ENCODE data around the gene KDR.

KDR gene

DNA sequence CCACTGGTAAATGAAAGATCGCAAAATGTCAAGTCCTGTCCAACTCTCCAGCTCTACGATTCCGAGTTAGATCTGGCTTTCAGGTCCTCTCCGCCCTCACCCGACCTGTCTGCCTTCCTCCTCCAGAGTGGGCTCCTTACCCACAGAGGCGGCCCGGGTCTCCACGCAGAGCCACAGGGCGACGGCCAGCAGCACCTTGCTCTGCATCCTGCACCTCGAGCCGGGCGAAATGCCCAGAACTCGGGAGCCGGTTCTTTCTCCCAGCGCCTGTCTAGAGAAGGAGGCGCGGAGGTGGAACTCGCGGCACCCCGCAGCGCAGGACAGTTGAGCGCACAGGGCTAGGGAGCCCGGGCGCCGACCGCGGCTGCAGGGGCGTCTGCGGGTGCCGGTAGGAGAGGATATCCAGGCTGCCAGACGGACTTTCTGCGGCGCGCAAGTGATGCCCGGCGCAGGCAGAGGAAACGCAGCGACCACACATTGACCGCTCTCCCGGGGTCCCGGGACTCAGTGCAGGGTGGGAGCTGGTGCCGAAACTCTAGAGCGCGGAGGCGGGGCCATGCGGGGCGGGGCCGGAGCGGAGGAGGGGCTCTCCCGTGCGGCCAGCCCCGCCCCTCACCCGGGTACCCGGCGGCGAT is at the start of gene KDR:
Gene KDR (minus strand): TSS at position 509 of the 635 bp plus-strand sequence. CDS start 302 bp downstream, at position 207.
- no peak for DNase-seq

- no peak for DNase-seq
Measured at GRCh38 chr4:55173580-55173979, 48.2 kb upstream of the KDR start.

GRCh38 chr4:55172694-55173287 is 47.4 kb upstream of the KDR start:
- no peak for DNase-seq

- DNase-seq, result no peak
Measured at GRCh38 chr4:55170462-55170861, 45.1 kb upstream of the KDR start.

DNA sequence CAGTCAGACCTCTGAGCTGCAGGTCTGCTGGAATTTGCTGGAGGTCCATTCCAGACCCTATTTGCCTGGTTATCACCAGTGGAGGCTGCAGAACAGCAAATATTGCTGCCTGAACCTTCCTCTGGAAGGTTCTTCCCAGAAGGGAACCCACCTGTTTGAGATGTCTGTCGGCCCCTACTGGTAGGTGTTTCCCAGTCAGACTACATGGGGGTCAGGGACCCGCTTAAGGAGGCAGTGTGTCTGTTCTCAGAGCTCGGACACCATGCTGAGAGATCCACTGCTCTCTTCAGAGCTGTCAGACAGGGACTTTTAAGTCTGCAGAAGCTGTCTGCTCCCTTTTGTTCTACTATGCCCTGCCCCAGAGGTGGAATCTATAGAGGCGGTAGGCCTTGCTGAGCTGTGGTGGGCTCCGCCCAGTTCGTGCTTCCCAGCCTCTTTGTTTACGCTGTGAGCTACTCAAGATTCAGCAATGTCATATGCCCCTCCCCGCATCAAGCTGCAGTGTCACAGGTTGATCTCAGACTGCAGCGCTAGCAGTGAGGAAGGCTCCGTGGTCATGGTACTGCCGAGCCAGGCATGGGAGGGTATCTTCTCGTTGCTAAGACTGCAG is 44.1 kb upstream of the KDR start:
- no peak for DNase-seq

- no peak for DNase-seq
Measured at GRCh38 chr4:55162396-55162795, 37.0 kb upstream of the KDR start.

GRCh38 chr4:55161739-55162138 is 36.3 kb upstream of the KDR start:
- DNase-seq, result no peak

- no peak for DNase-seq
Measured at GRCh38 chr4:55159851-55160250, 34.5 kb upstream of the KDR start.

DNA sequence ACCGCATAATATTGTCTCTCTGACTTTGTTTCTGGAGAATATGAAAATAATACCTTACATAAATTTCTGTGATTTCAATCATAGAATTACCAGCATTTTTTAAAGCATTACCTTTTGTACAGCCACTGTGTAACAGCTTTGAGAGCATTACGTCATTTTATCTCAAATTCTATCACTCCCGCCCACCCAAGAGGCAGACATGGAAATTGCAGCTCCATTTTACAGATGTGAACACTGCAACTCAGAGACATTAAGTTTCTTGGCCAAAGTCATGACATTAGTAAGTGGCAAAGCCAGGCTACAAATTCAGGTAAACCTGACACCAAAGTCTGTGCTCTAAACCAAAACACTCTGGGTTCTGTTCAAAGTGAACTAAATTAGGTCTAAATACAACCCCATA is 33.6 kb upstream of the KDR start:
- no peak for DNase-seq

GRCh38 chr4:55157559-55158277 is 32.3 kb upstream of the KDR start:
- no peak for DNase-seq

DNA sequence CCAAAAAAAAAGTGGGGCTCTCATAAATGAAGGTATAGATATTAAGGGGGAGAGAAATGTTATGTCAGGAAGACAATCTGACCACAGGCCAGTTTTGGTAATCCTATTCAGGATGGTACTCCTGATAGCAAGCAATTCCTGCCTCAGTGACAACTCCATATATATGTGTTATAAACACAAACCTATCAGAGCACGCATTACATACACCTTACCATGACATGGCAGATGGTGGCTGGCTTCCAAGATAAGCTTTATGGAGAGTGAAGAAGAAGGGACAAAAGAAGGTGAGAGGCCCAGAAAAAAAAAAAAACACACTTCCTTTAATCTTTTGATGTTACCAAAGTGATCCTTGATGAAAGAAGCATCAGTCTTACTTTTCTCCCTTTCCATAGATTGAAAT is 29.5 kb upstream of the KDR start:
- no peak for DNase-seq

GRCh38 chr4:55154290-55154880 is 29.0 kb upstream of the KDR start:
- no peak for DNase-seq

DNA sequence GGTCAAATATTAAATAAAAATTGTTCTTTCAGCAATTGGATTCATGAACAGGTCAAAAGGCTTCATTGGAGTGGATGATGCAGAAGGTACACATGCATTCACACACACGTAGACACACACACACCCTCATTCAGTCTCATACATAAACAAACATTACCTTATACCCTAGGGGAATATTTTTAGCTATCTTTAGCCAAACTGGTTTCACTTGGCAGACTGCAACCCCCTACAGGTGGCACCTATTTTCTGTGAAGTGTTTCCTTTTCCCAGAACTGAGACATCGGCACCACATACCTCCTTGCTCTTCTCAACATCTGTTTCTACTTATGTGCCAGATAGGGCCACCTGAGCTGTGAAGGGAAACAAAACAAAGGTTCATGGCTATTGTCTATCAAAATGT is 18.5 kb upstream of the KDR start:
- DNase-seq, result peak; percentile 15

DNA sequence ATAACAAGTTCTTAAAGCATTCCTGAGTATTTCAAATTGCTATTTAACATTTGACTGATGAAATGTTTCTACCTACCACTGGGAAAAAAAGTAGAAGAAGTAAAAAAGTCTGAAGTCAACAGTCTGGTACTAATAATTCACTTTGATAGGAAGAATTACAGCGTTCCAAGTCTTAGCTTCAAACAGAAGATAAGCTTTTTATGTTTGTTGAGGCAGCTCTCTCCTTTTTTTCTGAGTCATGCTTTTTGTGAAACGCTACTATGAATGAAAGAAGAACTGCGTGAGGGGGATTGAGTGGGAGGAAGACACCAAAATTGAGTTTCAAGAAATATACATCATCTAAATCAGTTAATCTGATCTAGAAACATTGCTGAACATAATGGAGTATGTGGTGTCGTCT is 13.0 kb upstream of the KDR start:
- DNase-seq, result no peak

DNA sequence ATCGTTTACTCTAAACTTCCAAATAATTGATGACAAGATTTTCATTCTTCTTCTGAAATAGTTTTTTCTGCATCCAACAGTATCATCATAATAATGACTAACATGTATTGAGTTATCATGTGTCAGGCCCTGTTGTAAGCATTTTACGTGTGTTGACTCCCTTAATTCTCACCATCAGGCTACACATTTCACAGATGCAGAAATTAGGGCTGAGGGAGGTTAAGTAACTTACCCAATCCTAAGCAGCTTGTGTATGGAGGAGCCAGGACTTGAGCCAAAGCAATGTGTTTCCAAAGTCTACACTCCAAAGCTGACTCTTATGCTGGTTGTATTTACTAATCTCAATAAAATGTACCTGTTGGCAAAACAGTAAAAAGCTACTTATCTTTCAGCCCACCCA is 11.2 kb upstream of the KDR start:
- no peak for DNase-seq

- DNase-seq, result no peak
Measured at GRCh38 chr4:55133951-55134350, 8.6 kb upstream of the KDR start.

DNA sequence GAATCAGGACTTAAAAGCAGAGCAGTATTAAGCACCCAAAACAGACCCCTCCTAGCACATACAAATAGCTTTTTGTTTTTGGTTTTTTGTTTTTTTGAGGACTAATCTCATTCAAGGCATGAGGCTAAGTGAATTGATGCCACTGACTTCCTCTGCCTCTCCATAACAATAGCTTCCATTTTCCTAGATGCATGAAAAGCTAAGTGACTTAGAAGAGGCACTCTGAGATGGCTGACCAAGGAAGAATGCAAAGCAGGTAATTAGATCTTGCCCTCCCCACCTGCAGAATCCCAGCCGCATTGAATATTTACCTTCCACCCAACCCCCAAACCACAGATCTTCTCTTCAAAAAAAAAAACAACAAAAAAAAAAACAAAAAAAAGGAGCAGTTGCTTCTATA is 7.4 kb upstream of the KDR start:
- no peak for DNase-seq

DNA sequence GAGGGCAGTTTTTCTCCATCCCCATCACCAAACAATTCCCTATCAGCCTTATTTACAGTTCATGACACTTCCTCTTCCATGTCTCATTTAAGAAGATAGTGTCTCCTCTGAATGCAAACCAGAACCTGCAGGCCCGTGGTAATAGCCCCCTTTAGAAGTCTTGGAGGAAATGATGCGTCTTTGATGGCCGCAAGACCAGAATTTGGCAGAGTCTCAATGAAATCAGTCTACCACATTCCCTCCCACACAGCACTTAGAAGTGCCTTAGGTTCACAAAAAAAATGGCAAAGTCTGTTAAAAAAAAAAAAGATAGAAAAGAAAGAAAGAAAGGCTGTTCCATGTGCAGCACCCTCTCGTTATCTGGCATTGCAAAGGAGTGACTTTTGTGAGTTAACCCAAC is 2.1 kb upstream of the KDR start:
- DNase-seq, result no peak

GRCh38 chr4:55127053-55127452 is 1.7 kb upstream of the KDR start:
- DNase-seq, result no peak

- no peak for DNase-seq
Measured at GRCh38 chr4:55125763-55126541, 557 bp upstream of the KDR start.

DNA sequence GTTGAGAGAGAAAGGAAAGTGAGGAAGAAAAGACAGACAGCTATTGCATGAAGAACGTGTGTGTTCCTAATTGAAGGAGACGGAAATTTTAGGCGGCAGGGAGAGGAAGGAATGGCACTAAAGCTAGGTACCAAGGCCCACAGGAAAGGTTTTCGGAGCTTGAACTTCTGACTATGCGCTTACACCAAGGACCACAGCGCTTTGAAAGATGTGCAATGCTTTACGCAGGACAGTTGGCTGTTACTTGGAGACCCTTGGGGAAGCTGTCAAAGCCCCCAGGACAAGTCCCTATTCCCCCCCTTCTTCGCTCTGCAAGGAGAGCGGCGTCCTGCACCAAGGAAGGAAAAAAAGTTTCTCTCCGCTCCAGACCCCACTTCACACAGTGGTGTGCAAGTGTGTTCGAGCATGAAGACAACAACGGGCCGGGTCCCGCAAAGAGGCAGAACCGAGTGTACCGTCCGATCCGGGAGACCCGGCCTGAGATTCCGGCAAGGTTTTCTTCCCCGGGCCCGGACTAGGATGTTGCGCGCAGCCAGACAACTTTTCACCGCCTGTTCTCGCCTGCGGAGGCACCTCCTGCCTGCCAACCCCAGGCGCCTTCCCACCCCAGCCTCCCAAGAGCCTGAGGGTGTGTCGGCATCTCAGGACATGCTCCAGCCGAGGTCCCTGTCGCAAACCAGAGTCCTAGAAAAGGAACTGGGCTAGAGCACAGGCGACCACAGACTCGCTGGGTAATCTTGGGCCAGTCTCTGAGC is 896 bp downstream of the KDR start:
- no peak for DNase-seq

DNA sequence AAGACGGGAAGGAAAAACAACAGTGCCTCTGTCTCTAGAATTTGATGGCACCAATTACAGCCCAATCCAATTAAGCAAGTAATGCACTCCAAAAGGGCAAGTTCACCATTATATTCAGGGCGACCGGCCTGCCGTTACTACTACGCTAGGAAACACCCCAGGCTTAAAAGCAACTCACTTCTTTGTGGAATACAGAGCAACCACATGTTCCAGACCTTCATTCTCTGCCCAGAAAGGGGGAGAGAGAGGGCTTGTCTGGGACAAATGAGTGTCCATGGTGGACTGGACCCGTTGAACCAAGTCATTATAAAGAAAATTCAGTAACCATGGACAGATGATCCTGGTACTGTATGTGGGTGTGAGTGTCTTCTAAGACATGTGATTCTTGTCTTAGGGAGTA is 1.6 kb downstream of the KDR start:
- DNase-seq, result no peak
